Caco-2 (cell line): Measurements from ENCODE around the gene ADAP2. TPM values are rescaled to one million over a fixed set of nuclear protein-coding genes. Genes with fewer than 3 reads are reported as not detected.
"Not testable (repeated sequence)": the region's sequence is repeated elsewhere in the genome, so short reads cannot be mapped to it uniquely, and the experiment has no call there.

Experiments
- BruUV-seq: library from RNA; stranded (reverse); fragments of 400-500 nt; replicated peaks from 2 replicates; lab custom pipeline; 2021; lab: Mats Ljungman, UMichigan
- CTCF ChIA-PET: fragments of 300-600 bp; sonication (Branson Sonifier 250); formaldehyde crosslinking; loops from one replicate; lab custom pipeline; 2022; ENCODE audit warnings: antibody characterized with exemption; lab: Charles Lee
- POLR2A ChIA-PET: fragments of 300-600 bp; sonication (Branson Sonifier 250); formaldehyde crosslinking; loops from one replicate; lab custom pipeline; 2022; ENCODE audit warnings: antibody characterized with exemption; lab: Charles Lee
- DNase-seq, 2 experiments: peaks; one replicate each; pipeline versions ENCODE4 v3.0.0 to v3.0.0-alpha.2; 2020 to 2022
- H3K27me3 ChIP-seq: replicated peaks from 2 replicates; pipeline ENCODE4 v1.6.0; 2011; ENCODE audit warnings: low read length; ENCODE audit not compliant: control insufficient read depth, insufficient read depth
- H3K36me3 ChIP-seq: 2 replicates; pipeline ENCODE4 v1.5.1; 2011; ENCODE audit warnings: low read length; ENCODE audit not compliant: control insufficient read depth, insufficient read depth
- H3K4me1 ChIP-seq: fragments of 250-450 bp; sonication (Bioruptor Pico); 2 replicates; pipeline ENCODE4 v1.5.1; 2020; ENCODE audit warnings: mild to moderate bottlenecking
- H3K4me3 ChIP-seq: 2 replicates; pipeline ENCODE4 v1.5.1; 2011; ENCODE audit warnings: low read depth, mild to moderate bottlenecking, control low read depth, low read length
- H3K9me3 ChIP-seq: fragments of 250-450 bp; sonication (Bioruptor Pico); 2 replicates; pipeline ENCODE4 v1.5.1; 2020; ENCODE audit warnings: mild to moderate bottlenecking, moderate library complexity
- H3K27ac Mint-ChIP-seq: one replicate; pipeline ENCODE4 v1.8.0; 2022; ENCODE audit warnings: mixed read lengths; ENCODE audit not compliant: unreplicated experiment
- H3K27me3 Mint-ChIP-seq: one replicate; pipeline ENCODE4 v1.8.0; 2022; ENCODE audit warnings: mixed read lengths; ENCODE audit not compliant: insufficient read depth, unreplicated experiment
- H3K36me3 Mint-ChIP-seq: one replicate; pipeline ENCODE4 v1.8.0; 2022; ENCODE audit warnings: mild to moderate bottlenecking, mixed read lengths; ENCODE audit not compliant: insufficient read depth, unreplicated experiment
- H3K4me1 Mint-ChIP-seq: one replicate; pipeline ENCODE4 v1.8.0; 2022; ENCODE audit warnings: low read depth, mixed read lengths; ENCODE audit not compliant: unreplicated experiment
- H3K4me3 Mint-ChIP-seq: one replicate; pipeline ENCODE4 v1.8.0; 2022; ENCODE audit warnings: mild to moderate bottlenecking, moderate library complexity, mixed read lengths; ENCODE audit not compliant: unreplicated experiment
- H3K9me3 Mint-ChIP-seq: one replicate; pipeline ENCODE4 v1.8.0; 2022; ENCODE audit warnings: mixed read lengths; ENCODE audit not compliant: unreplicated experiment
- CTCF ChIP-seq, 2 experiments: fragments of 200-600 bp in 1 of 2; IDR thresholded peaks; 1 replicate in 1 of 2; 2 replicates in 1 of 2; pipeline versions ENCODE4 v1.5.1 to v1.8.0; 2011 to 2022; ENCODE audit warnings: antibody characterized with exemption in 1 of 2, control low read depth in 1 of 2, inconsistent platforms in 1 of 2, low read depth in 1 of 2, low read length in 1 of 2, mild to moderate bottlenecking in 1 of 2, moderate library complexity in 1 of 2; ENCODE audit not compliant: insufficient read depth in 1 of 2, severe bottlenecking in 1 of 2, unreplicated experiment in 1 of 2
- intact Hi-C: fragments of 100-400 bp; cut with micrococcal nuclease; formaldehyde crosslinking; loops from one replicate; pipeline ENCODE4 v1.10.0; 2022; ENCODE audit not compliant: unreplicated experiment
- total RNA-seq: library from RNA; stranded (reverse); gene quantifications from 2 replicates; pipeline ENCODE4 v1.2.3, GENCODE V29; 2022

ADAP2 gene
- total RNA-seq, 1 experiment from 2014 or later: 3.1 TPM

- H3K9me3 Mint-ChIP-seq: no peaks in the 10 kb centered on the region
- no peaks in the 10 kb centered on the region for H3K36me3 Mint-ChIP-seq
- POLR2A ChIA-PET: no interaction called here
- H3K27ac Mint-ChIP-seq: peak overlapping the region; percentile 25
- CTCF ChIA-PET: no interaction called here
- H3K4me1 ChIP-seq: no peaks in the 10 kb centered on the region
- no TSS peak for BruUV-seq
- H3K4me3 ChIP-seq: no peak overlapping the region
- intact Hi-C loops: no loop called here
- H3K4me1 Mint-ChIP-seq: no peaks in the 10 kb centered on the region
- no peaks in the 10 kb centered on the region for H3K27me3 Mint-ChIP-seq
- H3K27me3 ChIP-seq: no peaks in the 10 kb centered on the region
- DNase-seq: no peak
- H3K36me3 ChIP-seq: no peaks in the 10 kb centered on the region
- H3K4me3 Mint-ChIP-seq: no peak overlapping the region
- TF ChIP-seq CTCF (IDR thresholded peaks at IDR 0.05; ENCODE audit: insufficient read depth in 1 of 2, low read depth in 1 of 2, low read length in 1 of 2, severe bottlenecking in 1 of 2, unreplicated experiment in 1 of 2): no peak
- H3K9me3 ChIP-seq: no peaks in the 10 kb centered on the region
Measured at GRCh38 chr17:30958187-30958586, 36.4 kb downstream of the ADAP2 start.

- CTCF ChIA-PET: no interaction called here
- Mint-ChIP-seq H3K9me3 (no peaks in the 10 kb centered on the region), H3K27me3 (no peaks in the 10 kb centered on the region), H3K36me3 (no peaks in the 10 kb centered on the region), H3K4me1 (no peaks in the 10 kb centered on the region), H3K27ac (no peak overlapping the region), H3K4me3 (no peak overlapping the region)
- POLR2A ChIA-PET: no interaction called here
- Histone ChIP-seq H3K9me3 (no peaks in the 10 kb centered on the region), H3K27me3 (no peaks in the 10 kb centered on the region), H3K36me3 (no peaks in the 10 kb centered on the region), H3K4me1 (no peaks in the 10 kb centered on the region), H3K4me3 (no peak overlapping the region)
- BruUV-seq: no TSS peak
- TF ChIP-seq CTCF (IDR thresholded peaks at IDR 0.05; ENCODE audit: insufficient read depth in 1 of 2, low read depth in 1 of 2, low read length in 1 of 2, severe bottlenecking in 1 of 2, unreplicated experiment in 1 of 2): no peak
- intact Hi-C loops: no loop called here
- no peak for DNase-seq
Measured at GRCh38 chr17:30961209-30962188, 39.8 kb downstream of the ADAP2 start.

- POLR2A ChIA-PET, H3K4me1 ChIP-seq, H3K4me3 Mint-ChIP-seq, H3K9me3 ChIP-seq, H3K36me3 Mint-ChIP-seq, H3K4me1 Mint-ChIP-seq, CTCF ChIA-PET, H3K27ac Mint-ChIP-seq, BruUV-seq, DNase-seq, H3K9me3 Mint-ChIP-seq, intact Hi-C loops, H3K27me3 ChIP-seq, H3K36me3 ChIP-seq, H3K27me3 Mint-ChIP-seq, H3K4me3 ChIP-seq: not testable (repeated sequence)
Measured at GRCh38 chr17:30964312-30964711, 42.6 kb downstream of the ADAP2 start.
